T47D (cell line): ENCODE measurements around the gene MAPRE3.
"Not testable (repeated sequence)": the region's sequence is repeated elsewhere in the genome, so short reads cannot be mapped to it uniquely, and the experiment has no call there.

Experiments
- DNase-seq, 2 experiments: peaks; one replicate each; pipeline versions ENCODE4 v3.0.0 to v3.0.0-alpha.2; 2011 to 2012; ENCODE audit warnings: low read depth in 1 of 2, low spot score in 1 of 2
- JUND ChIP-seq: IDR thresholded peaks from 2 replicates; pipeline ENCODE4 v1.6.1; 2012; ENCODE audit warnings: low read depth
- in situ Hi-C: cut with HindIII; loops from 2 replicates; pipeline ENCODE4 v1.10.0; 2016; ENCODE audit warnings: low sequenced_read_pairs, low pct_unique_long_range_greater_than_20kb

Gene MAPRE3

DNA sequence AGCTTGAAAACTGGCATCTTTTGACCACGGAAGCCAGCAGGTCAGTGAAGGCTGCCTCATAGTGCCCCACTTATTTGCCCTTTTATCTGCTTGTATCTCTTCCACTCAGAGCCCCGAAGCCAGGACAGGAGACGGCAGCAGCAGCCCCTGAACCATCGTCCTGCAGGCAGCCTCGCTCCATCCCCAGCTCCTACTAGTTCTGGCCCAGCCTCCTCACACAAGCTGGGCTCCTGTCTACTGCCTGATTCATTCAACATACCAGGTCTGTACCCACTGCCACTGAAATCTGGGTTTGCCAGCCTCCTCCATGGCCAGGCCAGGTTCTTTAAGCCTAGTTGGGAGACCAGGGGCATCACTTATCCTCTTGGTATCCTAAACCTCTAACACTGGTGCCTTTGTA lies 96.9 kb downstream of the MAPRE3 start:
- TF ChIP-seq JUND, result no peak
- in situ Hi-C loops, result no loop called here
- no peak for DNase-seq

DNA sequence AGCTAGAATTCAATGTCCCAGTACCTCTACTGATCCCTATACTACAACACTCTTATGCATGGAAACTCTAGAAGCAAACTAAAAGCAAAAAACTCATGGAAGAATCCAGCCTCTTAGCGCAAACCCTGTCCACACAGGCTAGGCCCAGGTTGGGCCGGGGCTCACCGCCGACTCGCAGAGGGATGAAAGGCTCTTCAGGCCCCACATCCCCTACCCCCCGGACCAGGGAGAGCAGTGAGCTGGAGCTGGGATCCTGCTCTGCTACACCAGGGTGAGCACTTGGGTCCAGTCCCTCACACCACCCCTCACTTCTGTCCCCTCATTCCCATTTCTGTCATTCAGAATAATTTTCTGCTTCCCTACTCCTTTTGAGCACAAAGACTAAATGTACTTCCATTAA lies 99.0 kb downstream of the MAPRE3 start:
- no peak for TF ChIP-seq JUND
- in situ Hi-C loops, result no loop called here
- no peak for DNase-seq

DNA sequence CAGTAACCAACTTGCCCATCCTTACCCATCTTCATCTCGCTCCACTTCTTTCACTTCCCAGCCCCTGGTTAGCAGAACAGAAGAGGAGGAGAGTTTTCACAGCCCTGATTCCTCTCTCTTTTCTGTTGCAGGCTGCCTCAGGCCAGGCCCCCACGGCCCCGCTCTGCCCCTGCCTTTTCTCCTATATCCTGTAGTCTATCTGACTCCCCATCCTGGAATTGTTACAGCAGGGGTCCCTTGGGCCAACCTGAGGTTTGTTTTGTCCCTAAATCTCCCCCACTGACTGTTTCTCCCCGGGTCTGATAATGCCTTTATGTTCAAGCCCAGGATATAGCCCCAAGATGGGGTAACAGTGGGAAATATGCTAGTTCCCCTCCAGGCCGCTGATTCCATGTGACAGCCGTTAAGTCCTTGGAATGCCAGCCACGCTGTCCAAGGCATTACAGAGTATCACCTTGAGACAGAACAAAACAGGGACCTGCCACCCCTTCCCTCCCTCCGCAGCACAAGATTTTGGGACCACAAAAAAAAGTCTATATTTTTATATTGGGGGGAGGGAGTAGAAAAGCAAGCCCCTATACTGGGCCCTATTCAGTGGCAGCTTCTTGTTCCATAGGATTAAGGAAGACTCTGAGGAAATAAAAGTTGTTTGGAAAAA lies 99.7 kb downstream of the MAPRE3 start:
- TF ChIP-seq JUND, result no peak
- in situ Hi-C loops, result no loop called here
- DNase-seq, result no peak

DNA sequence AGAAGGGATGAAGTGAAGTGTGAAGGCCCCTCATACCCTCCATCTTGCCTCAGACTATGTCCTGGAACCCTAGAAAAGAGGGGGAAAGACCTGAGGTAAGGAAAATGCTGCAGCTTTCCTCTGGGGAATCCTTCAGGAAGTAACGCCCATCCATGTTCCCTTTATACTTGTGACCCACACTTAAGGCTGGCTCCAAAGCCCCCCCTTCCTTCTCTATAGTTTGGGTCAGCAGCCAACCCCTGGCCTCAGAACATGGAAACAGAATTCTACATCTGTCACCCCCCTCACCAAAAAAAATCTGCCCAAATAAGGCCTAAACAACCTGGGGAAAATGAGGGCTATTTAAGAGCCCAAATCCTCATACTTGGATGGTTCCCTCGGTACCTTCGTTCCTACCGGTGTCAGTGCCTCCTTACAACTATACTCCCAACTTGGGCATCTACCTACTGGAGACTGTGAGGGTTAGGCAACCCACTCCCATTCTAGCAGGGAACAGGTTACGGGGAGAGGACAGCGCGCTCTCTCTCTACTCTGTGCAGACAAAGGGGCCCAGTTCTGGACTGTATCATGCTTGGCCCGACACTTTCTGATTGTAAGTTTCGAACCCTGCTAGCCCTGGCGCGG lies 100.3 kb downstream of the MAPRE3 start:
- no peak for TF ChIP-seq JUND
- in situ Hi-C loops, result no loop called here
- DNase-seq, result no peak

DNA sequence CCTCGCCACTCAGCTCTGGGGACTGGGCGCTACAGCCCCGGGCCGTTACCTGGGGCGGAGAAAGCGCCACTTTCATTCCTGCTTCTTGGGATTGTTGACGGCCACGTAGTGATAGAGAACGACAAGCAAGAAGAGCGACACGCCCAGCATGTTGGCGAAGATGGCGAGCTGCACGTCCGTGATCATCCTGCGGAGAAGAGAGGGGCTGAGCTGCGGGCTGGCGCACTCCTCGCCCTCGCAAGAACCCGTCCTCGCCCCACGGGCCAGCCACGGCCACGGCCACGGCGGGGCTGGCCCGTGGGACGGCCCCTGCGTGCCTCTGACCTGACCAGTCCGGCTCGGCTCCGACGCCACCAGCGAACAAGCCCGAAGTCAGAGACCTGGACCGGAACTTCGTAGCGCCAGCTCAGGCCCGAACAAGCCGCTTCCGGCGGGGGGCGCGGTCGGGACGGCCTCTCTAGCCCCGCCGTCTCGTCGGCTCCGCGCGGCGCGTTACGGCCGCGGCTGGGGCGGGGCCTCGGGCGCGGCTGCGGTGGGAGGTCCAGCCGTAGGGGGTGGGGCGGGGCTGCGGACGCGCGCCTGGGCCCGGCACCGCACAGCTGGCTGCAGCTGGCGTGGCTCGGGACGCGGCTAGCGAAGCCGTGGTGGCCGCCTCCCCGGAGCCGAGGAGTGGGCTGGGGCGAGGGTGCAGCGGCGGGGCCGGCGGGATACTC lies 101.0 kb downstream of the MAPRE3 start, which contains the start of gene OST4:
Gene OST4, minus strand, starts transcription at position 378 of the 713 bp plus-strand sequence.
- TF ChIP-seq JUND, result no peak
- in situ Hi-C loops, result no loop called here
- peak; percentile 91 to 92 for DNase-seq

DNA sequence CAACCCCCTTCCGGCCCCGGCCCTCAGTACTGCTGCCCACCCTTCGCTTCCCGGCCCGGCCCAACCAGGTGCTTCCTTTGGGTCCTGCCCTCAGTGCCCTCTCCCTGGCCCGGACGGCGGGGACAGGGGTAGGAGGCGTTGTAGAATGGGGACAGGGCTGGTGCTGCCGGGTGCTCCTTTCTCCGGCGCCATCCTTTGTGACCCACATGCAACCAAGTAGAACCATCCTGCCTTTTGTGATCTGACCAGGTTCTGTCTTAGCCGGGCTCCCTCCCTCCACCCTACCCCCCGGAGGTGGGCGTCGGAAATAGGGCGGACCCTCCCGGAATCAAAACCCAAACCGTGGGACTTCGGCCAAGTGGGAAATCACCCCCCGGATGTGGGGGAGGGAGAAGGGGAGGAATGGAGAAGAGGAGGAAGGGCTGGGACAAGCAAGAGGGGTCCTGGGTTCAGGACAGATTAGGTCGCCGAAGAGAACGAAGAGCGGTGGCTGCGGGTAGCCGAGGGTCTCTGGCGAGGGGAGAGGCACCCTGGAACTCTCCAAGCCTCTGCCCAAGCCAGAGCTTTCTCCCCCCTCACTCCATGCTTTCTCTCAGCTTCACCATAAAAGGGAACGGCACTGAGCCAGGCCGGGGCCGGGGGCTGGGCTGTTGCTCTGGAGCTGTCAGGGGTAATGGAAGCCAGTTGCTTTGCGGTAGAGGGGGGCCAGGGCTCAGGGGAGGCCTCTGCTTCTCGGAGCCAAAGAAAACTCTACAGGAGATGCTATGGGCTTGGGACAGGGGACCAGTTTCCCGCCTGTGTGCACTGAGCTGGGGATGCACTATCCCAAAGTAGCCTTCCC lies 101.8 kb downstream of the MAPRE3 start:
- in situ Hi-C loops, result no loop called here
- no peak for TF ChIP-seq JUND
- no peak for DNase-seq

DNA sequence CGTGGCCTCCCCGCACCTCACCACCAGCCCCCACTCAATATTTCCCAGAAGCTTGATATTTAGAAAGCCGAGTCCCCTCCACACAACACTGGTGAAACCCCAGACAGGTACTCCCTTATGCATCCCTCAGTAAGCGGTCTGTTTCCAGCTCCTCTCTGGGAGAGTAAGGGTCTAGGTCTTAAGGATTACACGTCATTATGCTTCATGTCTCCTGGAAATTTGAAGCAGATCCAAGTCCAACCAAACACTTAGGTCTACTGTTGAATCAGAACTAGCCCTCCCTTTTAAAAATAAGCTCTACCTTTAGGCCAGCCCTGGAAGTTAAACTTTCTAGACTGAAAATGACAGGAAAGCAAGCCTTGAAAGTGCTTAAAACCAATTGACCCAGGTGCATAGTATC lies 102.5 kb downstream of the MAPRE3 start:
- TF ChIP-seq JUND, result no peak
- no peak for DNase-seq
- in situ Hi-C loops, result no loop called here

DNA sequence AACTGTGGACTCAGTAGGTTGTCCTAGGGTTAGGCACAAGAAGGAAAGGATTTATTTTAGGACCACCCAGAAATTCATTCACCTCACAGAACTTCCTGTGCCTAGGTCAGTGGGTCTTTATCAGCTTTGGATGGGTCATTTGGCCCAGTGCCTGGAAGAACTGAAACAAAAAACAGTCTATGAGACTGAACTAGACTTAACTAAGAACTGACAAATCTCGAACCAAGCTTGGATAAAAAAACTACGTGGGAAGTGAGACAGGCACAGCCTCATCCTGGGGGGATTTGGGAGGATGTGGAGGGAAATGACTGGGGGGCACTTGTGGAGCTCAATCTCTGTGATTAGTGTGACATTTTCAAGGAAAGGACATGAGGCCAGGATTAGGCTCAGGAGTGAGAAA lies 103.3 kb downstream of the MAPRE3 start:
- in situ Hi-C loops, result no loop called here
- TF ChIP-seq JUND, result no peak
- no peak for DNase-seq

DNA sequence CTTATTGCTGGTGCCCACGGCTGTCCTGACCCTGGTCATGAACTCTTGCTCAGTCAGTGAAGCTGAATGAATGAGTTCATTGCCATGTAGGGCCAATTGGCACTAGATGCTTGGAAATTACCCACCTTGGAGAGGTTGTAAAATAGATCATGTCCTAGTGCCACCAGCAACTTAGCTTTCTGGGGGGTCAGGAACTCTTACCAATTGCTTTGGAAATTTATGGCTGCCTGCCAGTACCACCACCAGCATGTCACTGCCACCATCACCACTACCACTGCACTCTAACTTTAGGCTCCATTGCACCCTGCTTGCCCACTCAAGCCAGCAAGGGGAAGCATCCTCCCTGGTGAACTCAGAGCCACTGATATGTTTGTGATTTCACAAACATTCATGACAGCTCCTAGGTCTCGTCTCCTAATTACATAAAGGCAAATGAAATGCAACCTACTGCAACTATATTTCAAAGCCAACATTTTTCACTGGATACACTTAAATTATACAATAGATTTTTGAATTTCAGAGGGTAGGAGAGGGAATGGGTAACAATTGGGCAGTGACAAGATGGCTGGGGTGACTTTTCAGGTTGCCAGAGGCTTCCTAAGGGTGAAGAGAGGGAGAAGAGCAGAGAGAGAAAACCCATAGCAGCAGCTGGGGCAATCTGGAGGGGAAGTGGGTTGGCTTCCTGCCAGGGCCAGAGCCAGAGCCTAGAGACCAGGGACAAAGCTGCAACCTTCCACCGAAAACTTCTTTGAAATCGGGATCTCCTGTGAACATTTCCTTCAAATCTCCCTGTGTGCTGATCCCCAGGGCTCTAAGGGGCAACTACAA lies 104.5 kb downstream of the MAPRE3 start:
- no peak for TF ChIP-seq JUND
- no peak for DNase-seq
- in situ Hi-C loops, result no loop called here

DNA sequence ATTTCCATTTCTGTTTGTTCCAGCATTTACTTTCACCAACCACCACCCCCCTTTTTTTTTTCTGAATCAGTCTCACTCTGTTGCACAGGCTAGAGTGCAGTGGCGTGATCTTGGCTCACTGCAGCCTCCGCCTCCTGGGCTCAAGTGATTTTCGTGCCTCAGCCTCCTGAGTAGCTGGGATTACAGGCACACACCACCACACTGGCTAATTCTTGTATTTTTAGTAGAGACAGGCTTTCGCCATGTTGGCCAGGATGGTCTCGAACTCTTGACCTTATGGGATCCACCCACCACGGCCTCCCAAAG lies 105.1 kb downstream of the MAPRE3 start:
- DNase-seq, in situ Hi-C loops: not testable (repeated sequence)

DNA sequence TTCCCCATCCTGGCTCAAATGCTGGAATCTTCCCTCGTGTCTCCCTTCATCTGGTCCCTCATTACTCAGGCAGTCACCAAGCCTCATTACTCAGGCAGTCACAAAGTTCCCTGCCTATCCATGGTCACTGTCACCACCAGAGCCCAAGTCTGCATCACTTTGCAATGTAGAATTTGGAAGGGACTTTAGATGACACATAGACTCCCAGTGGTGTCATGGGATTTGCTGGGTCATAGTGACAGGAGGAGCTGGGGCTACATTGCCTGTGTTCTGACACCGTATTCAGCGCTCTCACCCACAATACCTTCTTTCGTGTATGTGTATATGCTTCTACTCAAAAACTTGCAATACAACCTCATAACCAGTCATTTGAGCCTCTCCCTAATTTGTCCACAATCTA lies 105.9 kb downstream of the MAPRE3 start:
- in situ Hi-C loops, result no loop called here
- DNase-seq, result no peak
- TF ChIP-seq JUND, result no peak
